Stomach (tissue), 4 donors: Measurements from ENCODE around the gene ARMC12.

Source experiments
- EP300 ChIP-seq: sonication (generic); formaldehyde crosslinking; IDR thresholded peaks from one replicate; pipeline ENCODE4 v1.6.1; 2017; ENCODE audit warnings: antibody characterized with exemption
- POLR2A ChIP-seq, 4 donors: fragments of 450-650 bp; IDR thresholded peaks; one replicate each; pipeline ENCODE4 v1.6.1; 2016; ENCODE audit warnings: antibody characterized with exemption in 4 of 4, control low read depth in 2 of 4, mild to moderate bottlenecking in 1 of 4, moderate library complexity in 1 of 4
- POLR2AphosphoS5 ChIP-seq, 3 donors: sonication (generic); formaldehyde crosslinking; IDR thresholded peaks; one replicate each; pipeline ENCODE4 v1.6.1; 2016; ENCODE audit warnings: antibody characterized with exemption in 3 of 3
- TF ChIP-seq, protein P1 (sequence below), 7 experiments: fragments of 450-650 bp in 4 of 7; fragments of 200-600 bp in 3 of 7; sonication (generic) in 3 of 7; IDR thresholded peaks; one replicate each; pipeline ENCODE4 v1.5.1; 2016 to 2019; ENCODE audit warnings: antibody characterized with exemption in 7 of 7, control low read depth in 2 of 7, mild to moderate bottlenecking in 1 of 7

DNA sequence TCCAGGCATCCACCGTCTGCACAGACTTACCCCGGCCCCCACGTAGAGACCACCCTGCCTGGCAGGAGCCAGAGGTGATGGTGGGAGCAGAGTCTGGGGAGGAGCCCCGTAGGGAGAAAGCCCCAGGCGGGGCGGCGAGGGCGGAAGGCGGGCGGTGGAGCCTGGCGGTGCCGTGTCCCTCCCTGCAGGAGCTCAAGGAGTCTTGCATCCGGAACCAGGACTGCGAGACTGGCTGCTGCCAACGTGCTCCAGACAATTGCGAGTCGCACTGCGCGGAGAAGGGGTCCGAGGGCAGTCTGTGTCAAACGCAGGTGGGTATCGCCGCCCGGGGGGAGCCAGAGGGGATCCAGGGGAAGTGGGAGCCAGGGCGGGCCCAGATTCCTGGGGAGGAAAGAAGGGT lies 50.0 kb downstream of the ARMC12 start:
- no peak for TF ChIP-seq POLR2A (IDR thresholded peaks at IDR 0.05)
- TF ChIP-seq, protein P1, sequence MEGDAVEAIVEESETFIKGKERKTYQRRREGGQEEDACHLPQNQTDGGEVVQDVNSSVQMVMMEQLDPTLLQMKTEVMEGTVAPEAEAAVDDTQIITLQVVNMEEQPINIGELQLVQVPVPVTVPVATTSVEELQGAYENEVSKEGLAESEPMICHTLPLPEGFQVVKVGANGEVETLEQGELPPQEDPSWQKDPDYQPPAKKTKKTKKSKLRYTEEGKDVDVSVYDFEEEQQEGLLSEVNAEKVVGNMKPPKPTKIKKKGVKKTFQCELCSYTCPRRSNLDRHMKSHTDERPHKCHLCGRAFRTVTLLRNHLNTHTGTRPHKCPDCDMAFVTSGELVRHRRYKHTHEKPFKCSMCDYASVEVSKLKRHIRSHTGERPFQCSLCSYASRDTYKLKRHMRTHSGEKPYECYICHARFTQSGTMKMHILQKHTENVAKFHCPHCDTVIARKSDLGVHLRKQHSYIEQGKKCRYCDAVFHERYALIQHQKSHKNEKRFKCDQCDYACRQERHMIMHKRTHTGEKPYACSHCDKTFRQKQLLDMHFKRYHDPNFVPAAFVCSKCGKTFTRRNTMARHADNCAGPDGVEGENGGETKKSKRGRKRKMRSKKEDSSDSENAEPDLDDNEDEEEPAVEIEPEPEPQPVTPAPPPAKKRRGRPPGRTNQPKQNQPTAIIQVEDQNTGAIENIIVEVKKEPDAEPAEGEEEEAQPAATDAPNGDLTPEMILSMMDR (IDR thresholded peaks at IDR 0.05), result no peak
- TF ChIP-seq POLR2AphosphoS5 (IDR thresholded peaks at IDR 0.05), result no peak
- TF ChIP-seq EP300, result no peak
